HL-60 (cell line): ENCODE measurements around the gene LSAMP.
A peak's percentile ranks its signal among the peaks of the same experiment; 100 is the strongest.

Experiments used
- DNase-seq, 2 experiments: peaks; one replicate each; pipeline ENCODE4 v3.0.0-alpha.2; 2010 to 2020; ENCODE audit warnings: low read depth in 1 of 2, low spot score in 1 of 2
- H3K27ac ChIP-seq: fragments of 250-450 bp; sonication (Bioruptor Pico); replicated peaks from 2 replicates; pipeline ENCODE4 v1.5.1; 2020; ENCODE audit warnings: mild to moderate bottlenecking, moderate library complexity
- H3K27me3 ChIP-seq: fragments of 250-450 bp; sonication (Bioruptor Pico); 2 replicates; pipeline ENCODE4 v1.5.1; 2021; ENCODE audit warnings: mild to moderate bottlenecking, moderate library complexity; ENCODE audit not compliant: insufficient read depth, poor library complexity, severe bottlenecking
- H3K4me3 ChIP-seq: replicated peaks from 2 replicates; pipeline ENCODE4 v1.5.1; 2011; ENCODE audit warnings: mild to moderate bottlenecking, control low read depth, low read length; ENCODE audit not compliant: insufficient read depth
- CTCF ChIP-seq: IDR thresholded peaks from one replicate; pipeline ENCODE4 v1.5.1; 2011; ENCODE audit warnings: low read length, control low read depth, inconsistent platforms; ENCODE audit not compliant: insufficient read depth
- GABPA ChIP-seq: IDR thresholded peaks from 2 replicates; pipeline ENCODE4 v1.6.1; 2012; ENCODE audit warnings: low read depth
- POLR2AphosphoS5 ChIP-seq: IDR thresholded peaks from 2 replicates; pipeline ENCODE4 v1.6.1; 2012; ENCODE audit warnings: low read depth
- REST ChIP-seq: IDR thresholded peaks from 2 replicates; pipeline ENCODE4 v1.6.1; 2012; ENCODE audit warnings: low read depth; ENCODE audit not compliant: insufficient replicate concordance
- SPI1 ChIP-seq: IDR thresholded peaks from 2 replicates; pipeline ENCODE4 v1.6.1; 2012; ENCODE audit warnings: low read depth, mild to moderate bottlenecking, borderline replicate concordance

LSAMP gene

GRCh38 chr3:115861166-115861733 lies 584.0 kb downstream of the LSAMP start:
- no peak for DNase-seq
- Histone ChIP-seq H3K27ac (no peak overlapping the region), H3K4me3 (no peak overlapping the region), H3K27me3 (no peaks in the 10 kb centered on the region)
- TF ChIP-seq SPI1: no peak
- TF ChIP-seq CTCF: no peak
- no peak for TF ChIP-seq POLR2AphosphoS5
- no peak for TF ChIP-seq REST
- TF ChIP-seq GABPA: no peak

- DNase-seq: no peak
- no peak overlapping the region for H3K4me3 ChIP-seq
- H3K27ac ChIP-seq: no peak overlapping the region
- no peaks in the 10 kb centered on the region for H3K27me3 ChIP-seq
- no peak for TF ChIP-seq CTCF
- no peak for TF ChIP-seq GABPA
- TF ChIP-seq POLR2AphosphoS5: no peak
- TF ChIP-seq SPI1: no peak
- no peak for TF ChIP-seq REST
These were observed 584.5 kb downstream of the LSAMP start for GRCh38 chr3:115860766-115861165.

GRCh38 chr3:115859002-115859807 lies 586.1 kb downstream of the LSAMP start:
- no peak for TF ChIP-seq POLR2AphosphoS5
- peak; percentile 81 for TF ChIP-seq REST
- Histone ChIP-seq H3K4me3 (no peak overlapping the region), H3K27me3 (no peaks in the 10 kb centered on the region), H3K27ac (no peak overlapping the region)
- DNase-seq: no peak
